Endothelial cell of umbilical vein (primary cell): ENCODE results near the gene COL19A1. TPM values are rescaled to one million over a fixed set of nuclear protein-coding genes. Genes with fewer than 3 reads are reported as not detected.
"Not testable (repeated sequence)": the region's sequence is repeated elsewhere in the genome, so short reads cannot be mapped to it uniquely, and the experiment has no call there.

ENCODE experiments used
- BruUV-seq: library from RNA; stranded (reverse); fragments of 400-500 nt; replicated peaks from 2 replicates; lab custom pipeline; 2021; lab: Mats Ljungman, UMichigan
- CTCF ChIA-PET: fragments of 300-600, 350-600 bp; sonication (Branson Sonifier 250); formaldehyde crosslinking; loops from one replicate; lab custom pipeline; 2021; ENCODE audit warnings: antibody characterized with exemption, inconsistent platforms; lab: Charles Lee
- POLR2A ChIA-PET: fragments of 300-600, 350-600 bp; sonication (Branson Sonifier 250); formaldehyde crosslinking; loops from one replicate; lab custom pipeline; 2021; ENCODE audit warnings: antibody characterized with exemption, inconsistent platforms; lab: Charles Lee
- DNase-seq: peaks from one replicate; pipeline ENCODE4 v3.0.0-alpha.2; 2011; ENCODE audit warnings: low read depth, low spot score
- FAIRE-seq: peaks from 2 replicates; lab custom pipeline; 2011; peaks lifted over from hg19 to GRCh38; lab: Jason Lieb, UNC
- H2AFZ ChIP-seq: 2 replicates; pipeline ENCODE4 v1.6.0; 2012; ENCODE audit warnings: low read depth, low read length, control low read depth, inconsistent platforms
- H3K27ac ChIP-seq: 2 replicates; pipeline ENCODE4 v1.5.1; 2011; ENCODE audit warnings: low read depth, mild to moderate bottlenecking, control low read depth, low read length, moderate library complexity; ENCODE audit not compliant: insufficient read depth
- H3K27me3 ChIP-seq, 2 experiments: 2 replicates each; pipeline versions ENCODE4 v1.6.0 to v1.6.1; 2011; ENCODE audit warnings: low read length in 2 of 2, mixed read lengths in 1 of 2; ENCODE audit not compliant: control insufficient read depth in 2 of 2, insufficient read depth in 2 of 2
- H3K36me3 ChIP-seq, 2 experiments: 2 replicates in 1 of 2; 3 replicates in 1 of 2; pipeline ENCODE4 v1.5.1; 2011; ENCODE audit warnings: low read length in 2 of 2, mild to moderate bottlenecking in 1 of 2, moderate library complexity in 1 of 2; ENCODE audit not compliant: control insufficient read depth in 2 of 2, insufficient read depth in 2 of 2; ENCODE audit errors: extremely low read depth in 1 of 2
- H3K4me1 ChIP-seq: 3 replicates; pipeline ENCODE4 v1.5.1; 2011; ENCODE audit warnings: mild to moderate bottlenecking, low read length; ENCODE audit not compliant: control insufficient read depth, insufficient read depth; ENCODE audit errors: extremely low read depth
- H3K4me2 ChIP-seq: 2 replicates; pipeline ENCODE4 v1.6.1; 2011; ENCODE audit warnings: low read length, control low read depth, mixed read lengths; ENCODE audit not compliant: insufficient read depth
- H3K4me3 ChIP-seq, 3 experiments: fragments of 200-600 bp in 1 of 3; sonication (generic), shearing (Covaris generic) in 1 of 3; replicated peaks in 1 of 3; 2 replicates each; pipeline ENCODE4 v1.5.1; 2011 to 2016; ENCODE audit warnings: control low read depth in 3 of 3, low read length in 3 of 3, mild to moderate bottlenecking in 2 of 3, inconsistent platforms in 1 of 3, low read depth in 1 of 3, moderate library complexity in 1 of 3; ENCODE audit not compliant: insufficient read depth in 1 of 3
- H3K79me2 ChIP-seq: 2 replicates; pipeline ENCODE4 v1.6.0; 2012; ENCODE audit warnings: low read length, inconsistent platforms; ENCODE audit not compliant: control insufficient read depth, insufficient read depth
- H3K9ac ChIP-seq: replicated peaks from 2 replicates; pipeline ENCODE3; 2011; ENCODE audit warnings: low read length, control low read depth; ENCODE audit not compliant: insufficient read depth; ENCODE audit errors: extremely low read depth
- H3K9me1 ChIP-seq: replicated peaks from 3 replicates; pipeline ENCODE4 v1.6.0; 2011; ENCODE audit warnings: mild to moderate bottlenecking, low read length; ENCODE audit not compliant: control insufficient read depth, insufficient read depth; ENCODE audit errors: extremely low read depth
- H3K9me3 ChIP-seq: replicated peaks from 2 replicates; pipeline ENCODE4 v1.5.1; 2012; ENCODE audit warnings: low read length, inconsistent platforms; ENCODE audit not compliant: control insufficient read depth, insufficient read depth
- H4K20me1 ChIP-seq: replicated peaks from 2 replicates; pipeline ENCODE3; 2011; ENCODE audit warnings: mild to moderate bottlenecking, low read length; ENCODE audit not compliant: control insufficient read depth, insufficient read depth; ENCODE audit errors: extremely low read depth
- EZH2 ChIP-seq: IDR thresholded peaks from 2 replicates; pipeline ENCODE4 v1.6.1; 2012; ENCODE audit warnings: borderline replicate concordance, low read depth, mild to moderate bottlenecking, moderate library complexity, low read length, inconsistent platforms; ENCODE audit not compliant: severe bottlenecking
- FOS ChIP-seq: IDR thresholded peaks from 2 replicates; pipeline ENCODE4 v1.6.1; 2011; ENCODE audit warnings: mild to moderate bottlenecking, low read length, moderate library complexity, borderline replicate concordance; ENCODE audit not compliant: insufficient read depth
- GATA2 ChIP-seq: IDR thresholded peaks from 2 replicates; pipeline ENCODE4 v1.7.0; 2011; ENCODE audit warnings: low read depth, mild to moderate bottlenecking, moderate library complexity, mixed read lengths, low read length; ENCODE audit not compliant: insufficient read length, insufficient read depth
- JUN ChIP-seq: IDR thresholded peaks from 2 replicates; pipeline ENCODE4 v1.6.1; 2011; ENCODE audit warnings: borderline replicate concordance, low read depth; ENCODE audit not compliant: insufficient read length, insufficient read depth
- MYC ChIP-seq: IDR thresholded peaks from one replicate; pipeline ENCODE4 v1.6.1; 2011; ENCODE audit warnings: mild to moderate bottlenecking, low read depth, low read length
- POLR2A ChIP-seq: IDR thresholded peaks from 2 replicates; pipeline ENCODE4 v1.6.1; 2012; ENCODE audit warnings: low read depth, mild to moderate bottlenecking, control low read depth, low read length
- POLR2AphosphoS5 ChIP-seq: IDR thresholded peaks from 2 replicates; pipeline ENCODE4 v1.6.1; 2012; ENCODE audit warnings: low read depth, mild to moderate bottlenecking, control low read depth, low read length, moderate library complexity; ENCODE audit not compliant: insufficient read depth
- dilution Hi-C: fragments of 300-500 bp; cut with MboI; formaldehyde crosslinking; loops from one replicate; pipeline ENCODE4 v1.15.0; 2019; ENCODE audit warnings: low sequenced_read_pairs; ENCODE audit not compliant: extremely low pct_ligation_motif_present
- intact Hi-C: fragments of 100-400 bp; cut with micrococcal nuclease; formaldehyde crosslinking; loops from one replicate; pipeline ENCODE4 v1.10.0; 2022
- polyA plus RNA-seq, 4 experiments: library from polyadenylated mRNA; depleted of rRNA in 3 of 4; stranded (reverse) in 3 of 4; unstranded in 1 of 4; fragments of >200 nt; gene quantifications; 2 replicates each; pipeline versions ENCODE4 v1.2.1 to v1.2.3, GENCODE V29; 2011 to 2012; ENCODE audit warnings: missing spikeins in 1 of 4
- total RNA-seq: library from RNA; stranded (reverse); gene quantifications from 2 replicates; pipeline ENCODE4 v1.2.3, GENCODE V29; 2021
- TF ChIP-seq, protein P1 (sequence below), 2 donors: IDR thresholded peaks; 1 replicate in 1 of 2; 2 replicates in 1 of 2; pipeline ENCODE4 v1.5.1; 2011; ENCODE audit warnings: low read length in 2 of 2, mild to moderate bottlenecking in 2 of 2, moderate library complexity in 2 of 2, control low read depth in 1 of 2, inconsistent platforms in 1 of 2, low read depth in 1 of 2; ENCODE audit not compliant: insufficient read depth in 1 of 2; ENCODE audit errors: extremely low read depth in 1 of 2
- TF ChIP-seq, protein P2 (sequence below): IDR thresholded peaks from 2 replicates; pipeline ENCODE4 v1.6.1; 2011; ENCODE audit not compliant: insufficient read depth, insufficient read length

The COL19A1 gene
- total and polyA plus RNA-seq, 2 donors (not counting 3 experiments of a cell fraction or from before 2014, with no cell fraction given), result not detected

DNA sequence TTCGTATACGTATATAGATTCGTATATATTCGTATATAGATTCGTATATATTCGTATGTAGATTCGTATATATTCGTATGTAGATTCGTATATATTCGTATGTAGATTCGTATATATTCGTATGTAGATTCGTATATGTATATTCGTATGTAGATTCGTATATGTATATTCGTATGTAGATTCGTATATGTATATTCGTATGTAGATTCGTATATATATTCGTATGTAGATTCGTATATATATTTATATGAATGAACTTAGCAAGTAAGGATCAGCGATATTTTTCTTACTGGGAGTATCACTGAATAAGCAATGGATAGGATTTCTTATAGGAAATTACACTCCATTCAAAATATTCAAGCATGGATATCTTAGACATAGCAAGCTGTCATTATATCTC is 55.3 kb downstream of the COL19A1 start:
- DNase-seq, H3K9me1 ChIP-seq, BruUV-seq, H3K79me2 ChIP-seq, intact Hi-C loops, H4K20me1 ChIP-seq, H3K27me3 ChIP-seq, H3K9me3 ChIP-seq, POLR2A ChIA-PET, dilution Hi-C loops, H2AFZ ChIP-seq, H3K36me3 ChIP-seq, H3K4me3 ChIP-seq, H3K9ac ChIP-seq, CTCF ChIA-PET, H3K27ac ChIP-seq, H3K4me2 ChIP-seq, FAIRE-seq, H3K4me1 ChIP-seq: not testable (repeated sequence)

DNA sequence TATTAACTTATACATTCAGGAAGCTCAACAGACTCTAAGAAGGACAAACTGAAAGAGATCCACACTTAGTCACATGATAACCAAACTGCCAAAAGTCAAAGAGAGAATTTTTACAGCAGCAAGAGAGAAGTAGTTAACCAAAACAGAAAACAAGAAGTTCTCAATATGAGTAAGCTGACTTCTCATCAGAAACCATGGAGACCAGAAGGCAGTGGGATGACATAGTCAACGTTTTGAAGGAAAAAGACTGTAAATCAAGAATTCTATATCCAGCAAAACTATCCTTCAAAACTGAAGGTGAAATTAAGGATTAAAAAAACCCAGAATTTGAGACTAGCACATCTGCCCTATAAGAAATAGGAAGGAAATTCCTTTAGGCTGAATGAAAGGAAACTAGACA is 60.4 kb downstream of the COL19A1 start:
- Histone ChIP-seq H3K27me3 (no peaks in the 10 kb centered on the region), H3K4me1 (no peaks in the 10 kb centered on the region), H3K79me2 (no peaks in the 10 kb centered on the region), H3K4me2 (no peak overlapping the region), H3K9ac (no peak overlapping the region), H4K20me1 (no peaks in the 10 kb centered on the region), H3K27ac (no peak overlapping the region), H3K4me3 (no peak overlapping the region), H2AFZ (no peak overlapping the region), H3K9me3 (no peaks in the 10 kb centered on the region), H3K36me3 (no peaks in the 10 kb centered on the region), H3K9me1 (no peaks in the 10 kb centered on the region)
- CTCF ChIA-PET, result no interaction called here
- dilution Hi-C loops, result no loop called here
- no peak for TF ChIP-seq MYC
- TF ChIP-seq POLR2A, result no peak
- no peak for TF ChIP-seq JUN
- TF ChIP-seq, protein P1, sequence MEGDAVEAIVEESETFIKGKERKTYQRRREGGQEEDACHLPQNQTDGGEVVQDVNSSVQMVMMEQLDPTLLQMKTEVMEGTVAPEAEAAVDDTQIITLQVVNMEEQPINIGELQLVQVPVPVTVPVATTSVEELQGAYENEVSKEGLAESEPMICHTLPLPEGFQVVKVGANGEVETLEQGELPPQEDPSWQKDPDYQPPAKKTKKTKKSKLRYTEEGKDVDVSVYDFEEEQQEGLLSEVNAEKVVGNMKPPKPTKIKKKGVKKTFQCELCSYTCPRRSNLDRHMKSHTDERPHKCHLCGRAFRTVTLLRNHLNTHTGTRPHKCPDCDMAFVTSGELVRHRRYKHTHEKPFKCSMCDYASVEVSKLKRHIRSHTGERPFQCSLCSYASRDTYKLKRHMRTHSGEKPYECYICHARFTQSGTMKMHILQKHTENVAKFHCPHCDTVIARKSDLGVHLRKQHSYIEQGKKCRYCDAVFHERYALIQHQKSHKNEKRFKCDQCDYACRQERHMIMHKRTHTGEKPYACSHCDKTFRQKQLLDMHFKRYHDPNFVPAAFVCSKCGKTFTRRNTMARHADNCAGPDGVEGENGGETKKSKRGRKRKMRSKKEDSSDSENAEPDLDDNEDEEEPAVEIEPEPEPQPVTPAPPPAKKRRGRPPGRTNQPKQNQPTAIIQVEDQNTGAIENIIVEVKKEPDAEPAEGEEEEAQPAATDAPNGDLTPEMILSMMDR (IDR thresholded peaks at IDR 0.05; ENCODE audit: extremely low read depth in 1 of 2, insufficient read depth in 1 of 2, low read depth in 1 of 2, low read length in 2 of 2), result no peak
- TF ChIP-seq, protein P2, sequence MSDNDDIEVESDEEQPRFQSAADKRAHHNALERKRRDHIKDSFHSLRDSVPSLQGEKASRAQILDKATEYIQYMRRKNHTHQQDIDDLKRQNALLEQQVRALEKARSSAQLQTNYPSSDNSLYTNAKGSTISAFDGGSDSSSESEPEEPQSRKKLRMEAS, result no peak
- TF ChIP-seq POLR2AphosphoS5, result no peak
- TF ChIP-seq FOS, result no peak
- TF ChIP-seq EZH2, result no peak
- no peak for TF ChIP-seq GATA2
- POLR2A ChIA-PET, result no interaction called here
- DNase-seq, result no peak
- BruUV-seq, result no TSS peak
- intact Hi-C loops, result no loop called here
- FAIRE-seq, result no peak
